Endothelial cell of umbilical vein (primary cell): ENCODE measurements around the gene CD1E. TPM values are rescaled to one million over a fixed set of nuclear protein-coding genes. Genes with fewer than 3 reads are reported as not detected.

ENCODE experiments used
- BruUV-seq: library from RNA; stranded (reverse); fragments of 400-500 nt; replicated peaks from 2 replicates; lab custom pipeline; 2021; lab: Mats Ljungman, UMichigan
- CTCF ChIA-PET: fragments of 300-600, 350-600 bp; sonication (Branson Sonifier 250); formaldehyde crosslinking; loops from one replicate; lab custom pipeline; 2021; ENCODE audit warnings: antibody characterized with exemption, inconsistent platforms; lab: Charles Lee
- POLR2A ChIA-PET: fragments of 300-600, 350-600 bp; sonication (Branson Sonifier 250); formaldehyde crosslinking; loops from one replicate; lab custom pipeline; 2021; ENCODE audit warnings: antibody characterized with exemption, inconsistent platforms; lab: Charles Lee
- DNase-seq: peaks from one replicate; pipeline ENCODE4 v3.0.0-alpha.2; 2011; ENCODE audit warnings: low read depth, low spot score
- FAIRE-seq: peaks from 2 replicates; lab custom pipeline; 2011; peaks lifted over from hg19 to GRCh38; lab: Jason Lieb, UNC
- H2AFZ ChIP-seq: 2 replicates; pipeline ENCODE4 v1.6.0; 2012; ENCODE audit warnings: low read depth, low read length, control low read depth, inconsistent platforms
- H3K27ac ChIP-seq: 2 replicates; pipeline ENCODE4 v1.5.1; 2011; ENCODE audit warnings: low read depth, mild to moderate bottlenecking, control low read depth, low read length, moderate library complexity; ENCODE audit not compliant: insufficient read depth
- H3K27me3 ChIP-seq, 2 experiments: 2 replicates each; pipeline versions ENCODE4 v1.6.0 to v1.6.1; 2011; ENCODE audit warnings: low read length in 2 of 2, mixed read lengths in 1 of 2; ENCODE audit not compliant: control insufficient read depth in 2 of 2, insufficient read depth in 2 of 2
- H3K36me3 ChIP-seq, 2 experiments: 2 replicates in 1 of 2; 3 replicates in 1 of 2; pipeline ENCODE4 v1.5.1; 2011; ENCODE audit warnings: low read length in 2 of 2, mild to moderate bottlenecking in 1 of 2, moderate library complexity in 1 of 2; ENCODE audit not compliant: control insufficient read depth in 2 of 2, insufficient read depth in 2 of 2; ENCODE audit errors: extremely low read depth in 1 of 2
- H3K4me1 ChIP-seq: 3 replicates; pipeline ENCODE4 v1.5.1; 2011; ENCODE audit warnings: mild to moderate bottlenecking, low read length; ENCODE audit not compliant: control insufficient read depth, insufficient read depth; ENCODE audit errors: extremely low read depth
- H3K4me2 ChIP-seq: 2 replicates; pipeline ENCODE4 v1.6.1; 2011; ENCODE audit warnings: low read length, control low read depth, mixed read lengths; ENCODE audit not compliant: insufficient read depth
- H3K4me3 ChIP-seq, 3 experiments: fragments of 200-600 bp in 1 of 3; sonication (generic), shearing (Covaris generic) in 1 of 3; replicated peaks in 1 of 3; 2 replicates each; pipeline ENCODE4 v1.5.1; 2011 to 2016; ENCODE audit warnings: control low read depth in 3 of 3, low read length in 3 of 3, mild to moderate bottlenecking in 2 of 3, inconsistent platforms in 1 of 3, low read depth in 1 of 3, moderate library complexity in 1 of 3; ENCODE audit not compliant: insufficient read depth in 1 of 3
- H3K79me2 ChIP-seq: 2 replicates; pipeline ENCODE4 v1.6.0; 2012; ENCODE audit warnings: low read length, inconsistent platforms; ENCODE audit not compliant: control insufficient read depth, insufficient read depth
- H3K9ac ChIP-seq: replicated peaks from 2 replicates; pipeline ENCODE3; 2011; ENCODE audit warnings: low read length, control low read depth; ENCODE audit not compliant: insufficient read depth; ENCODE audit errors: extremely low read depth
- H3K9me1 ChIP-seq: replicated peaks from 3 replicates; pipeline ENCODE4 v1.6.0; 2011; ENCODE audit warnings: mild to moderate bottlenecking, low read length; ENCODE audit not compliant: control insufficient read depth, insufficient read depth; ENCODE audit errors: extremely low read depth
- H3K9me3 ChIP-seq: replicated peaks from 2 replicates; pipeline ENCODE4 v1.5.1; 2012; ENCODE audit warnings: low read length, inconsistent platforms; ENCODE audit not compliant: control insufficient read depth, insufficient read depth
- H4K20me1 ChIP-seq: replicated peaks from 2 replicates; pipeline ENCODE3; 2011; ENCODE audit warnings: mild to moderate bottlenecking, low read length; ENCODE audit not compliant: control insufficient read depth, insufficient read depth; ENCODE audit errors: extremely low read depth
- EZH2 ChIP-seq: IDR thresholded peaks from 2 replicates; pipeline ENCODE4 v1.6.1; 2012; ENCODE audit warnings: borderline replicate concordance, low read depth, mild to moderate bottlenecking, moderate library complexity, low read length, inconsistent platforms; ENCODE audit not compliant: severe bottlenecking
- FOS ChIP-seq: IDR thresholded peaks from 2 replicates; pipeline ENCODE4 v1.6.1; 2011; ENCODE audit warnings: mild to moderate bottlenecking, low read length, moderate library complexity, borderline replicate concordance; ENCODE audit not compliant: insufficient read depth
- GATA2 ChIP-seq: IDR thresholded peaks from 2 replicates; pipeline ENCODE4 v1.7.0; 2011; ENCODE audit warnings: low read depth, mild to moderate bottlenecking, moderate library complexity, mixed read lengths, low read length; ENCODE audit not compliant: insufficient read length, insufficient read depth
- JUN ChIP-seq: IDR thresholded peaks from 2 replicates; pipeline ENCODE4 v1.6.1; 2011; ENCODE audit warnings: borderline replicate concordance, low read depth; ENCODE audit not compliant: insufficient read length, insufficient read depth
- MYC ChIP-seq: IDR thresholded peaks from one replicate; pipeline ENCODE4 v1.6.1; 2011; ENCODE audit warnings: mild to moderate bottlenecking, low read depth, low read length
- POLR2A ChIP-seq: IDR thresholded peaks from 2 replicates; pipeline ENCODE4 v1.6.1; 2012; ENCODE audit warnings: low read depth, mild to moderate bottlenecking, control low read depth, low read length
- POLR2AphosphoS5 ChIP-seq: IDR thresholded peaks from 2 replicates; pipeline ENCODE4 v1.6.1; 2012; ENCODE audit warnings: low read depth, mild to moderate bottlenecking, control low read depth, low read length, moderate library complexity; ENCODE audit not compliant: insufficient read depth
- dilution Hi-C: fragments of 300-500 bp; cut with MboI; formaldehyde crosslinking; loops from one replicate; pipeline ENCODE4 v1.15.0; 2019; ENCODE audit warnings: low sequenced_read_pairs; ENCODE audit not compliant: extremely low pct_ligation_motif_present
- intact Hi-C: fragments of 100-400 bp; cut with micrococcal nuclease; formaldehyde crosslinking; loops from one replicate; pipeline ENCODE4 v1.10.0; 2022
- polyA plus RNA-seq, 4 experiments: library from polyadenylated mRNA; depleted of rRNA in 3 of 4; stranded (reverse) in 3 of 4; unstranded in 1 of 4; fragments of >200 nt; gene quantifications; 2 replicates each; pipeline versions ENCODE4 v1.2.1 to v1.2.3, GENCODE V29; 2011 to 2012; ENCODE audit warnings: missing spikeins in 1 of 4
- total RNA-seq: library from RNA; stranded (reverse); gene quantifications from 2 replicates; pipeline ENCODE4 v1.2.3, GENCODE V29; 2021
- TF ChIP-seq, protein P1 (sequence below): IDR thresholded peaks from 2 replicates; pipeline ENCODE4 v1.6.1; 2011; ENCODE audit not compliant: insufficient read depth, insufficient read length
- TF ChIP-seq, protein P2 (sequence below), 2 donors: IDR thresholded peaks; 1 replicate in 1 of 2; 2 replicates in 1 of 2; pipeline ENCODE4 v1.5.1; 2011; ENCODE audit warnings: low read length in 2 of 2, mild to moderate bottlenecking in 2 of 2, moderate library complexity in 2 of 2, control low read depth in 1 of 2, inconsistent platforms in 1 of 2, low read depth in 1 of 2; ENCODE audit not compliant: insufficient read depth in 1 of 2; ENCODE audit errors: extremely low read depth in 1 of 2

CD1E gene
- total and polyA plus RNA-seq, 2 donors (not counting 3 experiments of a cell fraction or from before 2014, with no cell fraction given), result not detected

DNA sequence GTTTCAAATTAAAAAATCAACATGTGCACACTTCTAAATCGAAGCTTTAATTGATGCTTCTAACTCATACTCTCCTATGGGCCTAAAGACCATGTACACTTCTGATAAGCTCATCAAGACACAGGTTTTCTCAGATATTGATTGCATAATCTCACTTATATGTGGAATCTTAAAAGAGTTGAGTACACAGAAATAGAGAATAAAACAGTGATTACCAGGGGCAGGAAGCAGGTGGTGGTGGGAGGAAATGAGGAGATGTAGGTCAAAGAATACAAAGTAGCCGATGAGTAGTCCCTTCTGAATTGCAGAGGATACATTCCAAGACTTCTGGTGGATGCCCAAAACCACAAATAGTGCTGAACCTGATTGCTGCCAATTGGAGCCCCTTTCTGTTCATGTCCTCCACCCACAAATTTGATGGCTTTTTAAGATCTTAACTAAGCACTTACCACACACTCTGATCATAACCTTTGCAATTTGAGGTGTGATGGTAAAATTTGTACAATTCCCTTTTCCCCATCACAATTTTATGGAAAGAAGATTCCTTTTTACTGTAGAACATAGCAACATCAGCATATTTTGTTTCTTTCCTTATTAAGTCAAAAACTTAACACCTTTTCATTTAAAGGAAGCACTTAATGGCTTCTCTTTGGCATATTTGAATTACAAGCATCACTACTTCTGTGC is 19.0 kb upstream of the CD1E start:
- no peak for TF ChIP-seq MYC
- TF ChIP-seq, protein P1, sequence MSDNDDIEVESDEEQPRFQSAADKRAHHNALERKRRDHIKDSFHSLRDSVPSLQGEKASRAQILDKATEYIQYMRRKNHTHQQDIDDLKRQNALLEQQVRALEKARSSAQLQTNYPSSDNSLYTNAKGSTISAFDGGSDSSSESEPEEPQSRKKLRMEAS, result no peak
- TF ChIP-seq FOS, result no peak
- TF ChIP-seq POLR2A, result no peak
- TF ChIP-seq EZH2, result no peak
- no peak for TF ChIP-seq POLR2AphosphoS5
- TF ChIP-seq, protein P2, sequence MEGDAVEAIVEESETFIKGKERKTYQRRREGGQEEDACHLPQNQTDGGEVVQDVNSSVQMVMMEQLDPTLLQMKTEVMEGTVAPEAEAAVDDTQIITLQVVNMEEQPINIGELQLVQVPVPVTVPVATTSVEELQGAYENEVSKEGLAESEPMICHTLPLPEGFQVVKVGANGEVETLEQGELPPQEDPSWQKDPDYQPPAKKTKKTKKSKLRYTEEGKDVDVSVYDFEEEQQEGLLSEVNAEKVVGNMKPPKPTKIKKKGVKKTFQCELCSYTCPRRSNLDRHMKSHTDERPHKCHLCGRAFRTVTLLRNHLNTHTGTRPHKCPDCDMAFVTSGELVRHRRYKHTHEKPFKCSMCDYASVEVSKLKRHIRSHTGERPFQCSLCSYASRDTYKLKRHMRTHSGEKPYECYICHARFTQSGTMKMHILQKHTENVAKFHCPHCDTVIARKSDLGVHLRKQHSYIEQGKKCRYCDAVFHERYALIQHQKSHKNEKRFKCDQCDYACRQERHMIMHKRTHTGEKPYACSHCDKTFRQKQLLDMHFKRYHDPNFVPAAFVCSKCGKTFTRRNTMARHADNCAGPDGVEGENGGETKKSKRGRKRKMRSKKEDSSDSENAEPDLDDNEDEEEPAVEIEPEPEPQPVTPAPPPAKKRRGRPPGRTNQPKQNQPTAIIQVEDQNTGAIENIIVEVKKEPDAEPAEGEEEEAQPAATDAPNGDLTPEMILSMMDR (IDR thresholded peaks at IDR 0.05; ENCODE audit: extremely low read depth in 1 of 2, insufficient read depth in 1 of 2, low read depth in 1 of 2, low read length in 2 of 2), result no peak
- no peak for TF ChIP-seq JUN
- no peak for TF ChIP-seq GATA2
- no peaks in the 10 kb centered on the region for H3K9me1 ChIP-seq
- no TSS peak for BruUV-seq
- ChIA-PET POLR2A (no interaction called here), CTCF (no interaction called here)
- no peak overlapping the region for H3K9ac ChIP-seq
- FAIRE-seq, result no peak
- no peak overlapping the region for H3K27ac ChIP-seq
- intact Hi-C loops (no loop called here), dilution Hi-C loops (no loop called here)
- no peak overlapping the region for H2AFZ ChIP-seq
- H3K9me3 ChIP-seq, result no peaks in the 10 kb centered on the region
- H3K4me3 ChIP-seq, result no peak overlapping the region
- H3K27me3 ChIP-seq, result no peaks in the 10 kb centered on the region
- no peaks in the 10 kb centered on the region for H3K4me1 ChIP-seq
- no peak for DNase-seq
- no peaks in the 10 kb centered on the region for H3K36me3 ChIP-seq
- no peaks in the 10 kb centered on the region for H4K20me1 ChIP-seq
- no peaks in the 10 kb centered on the region for H3K79me2 ChIP-seq
- H3K4me2 ChIP-seq, result no peak overlapping the region
